Stimulated activated CD4-positive, alpha-beta T cell treated with anti-CD3 and anti-CD28 coated beads, Interleukin-1b, Interleukin-23, amount 100 ng/mL, for 48 hours (primary cell): ENCODE results near the gene CAMK2G.
"Not testable (repeated sequence)": the region's sequence is repeated elsewhere in the genome, so short reads cannot be mapped to it uniquely, and the experiment has no call there.

Experiments
- DNase-seq: peaks from one replicate; pipeline ENCODE4 v3.0.0-alpha.2; 2020

Gene CAMK2G

DNA sequence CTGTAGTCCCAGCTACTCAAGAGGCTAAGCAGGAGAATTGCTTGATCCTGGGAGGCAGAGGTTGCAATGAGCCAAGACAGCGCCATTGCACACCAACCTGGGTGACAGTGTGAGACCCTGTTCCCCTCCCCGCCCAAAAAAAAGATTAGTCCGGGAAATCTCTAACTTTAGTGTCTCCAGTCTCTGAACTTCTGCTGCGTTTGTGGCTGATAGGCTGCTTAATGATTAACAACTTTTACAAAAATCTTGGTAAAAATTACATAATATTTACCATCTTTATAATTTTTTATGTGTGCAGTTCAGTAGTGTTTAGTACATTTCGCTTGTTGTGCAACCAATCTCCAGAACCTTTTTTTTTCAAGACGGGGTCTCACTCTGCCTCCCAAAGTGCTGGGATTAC lies 26.9 kb upstream of the CAMK2G start:
- DNase-seq = no peak

DNA sequence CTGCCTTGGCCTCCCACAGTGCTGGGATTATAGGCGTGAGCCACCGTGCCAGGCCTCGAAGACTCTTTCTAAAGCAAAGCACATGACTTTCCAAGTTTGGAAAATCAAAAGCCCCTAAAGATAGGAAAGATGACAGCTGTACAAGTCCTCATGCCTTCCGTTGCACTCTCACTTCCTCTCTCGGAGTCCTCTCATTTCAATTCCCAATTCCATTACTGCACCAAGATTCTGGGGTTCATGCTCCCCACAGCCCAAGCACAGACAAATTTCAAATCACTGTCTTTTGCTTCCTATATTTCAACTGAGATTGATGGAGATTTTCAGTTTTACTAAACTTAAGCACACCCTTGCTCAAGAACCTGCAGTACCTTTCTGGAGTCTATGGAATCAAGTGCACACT lies 25.7 kb upstream of the CAMK2G start:
- DNase-seq = no peak

DNA sequence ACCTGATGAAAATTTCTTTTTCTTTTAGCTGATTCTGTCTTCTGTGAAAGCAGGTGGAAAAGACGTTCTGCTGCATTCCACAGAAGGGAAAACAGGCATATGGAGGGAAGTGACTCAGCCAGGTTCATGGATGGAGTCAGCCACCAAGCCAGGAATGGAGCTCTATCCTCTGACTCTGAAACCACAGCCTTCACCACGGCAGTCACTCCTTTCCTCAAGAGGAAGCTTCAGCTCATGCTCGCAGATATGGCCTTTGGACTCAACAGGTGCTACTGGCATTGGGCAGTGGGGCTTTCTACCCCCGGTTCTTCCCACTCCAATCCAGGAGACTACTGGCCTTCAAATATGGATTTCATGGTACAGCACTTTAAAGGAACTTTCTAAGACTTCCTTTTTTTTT lies 25.1 kb upstream of the CAMK2G start:
- DNase-seq = no peak

DNA sequence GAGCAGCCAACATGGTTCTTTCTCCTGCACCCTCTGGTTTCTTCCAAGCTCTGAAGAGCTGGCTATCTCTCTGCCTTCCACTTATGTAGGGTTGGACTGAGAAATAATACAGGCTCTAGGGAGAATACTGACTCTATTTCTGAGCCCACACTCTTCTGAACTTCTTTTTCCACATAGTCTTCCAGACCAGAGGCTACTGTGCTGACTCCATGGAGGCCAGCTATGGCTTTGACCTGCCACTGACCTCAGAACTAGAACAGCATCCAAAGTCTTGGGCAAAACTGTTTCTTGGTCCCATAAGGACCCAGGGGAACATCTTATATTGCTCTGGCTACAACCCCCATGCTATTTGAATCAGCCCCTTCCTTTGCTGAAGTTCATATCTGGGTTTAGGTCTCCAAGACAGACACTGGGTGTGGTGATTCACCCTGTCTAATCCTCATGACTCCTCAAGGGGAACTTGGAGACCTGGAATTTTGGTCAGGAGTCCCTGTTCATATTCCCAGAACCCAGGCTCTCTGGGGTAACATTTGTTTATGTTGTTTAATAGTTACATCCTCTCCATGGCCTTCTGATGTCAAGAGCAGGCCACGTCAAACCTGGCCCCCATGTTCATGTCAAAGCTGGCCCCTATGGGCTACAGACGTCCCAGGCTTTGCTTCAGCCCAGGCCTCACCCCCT lies 24.5 kb upstream of the CAMK2G start:
- no peak for DNase-seq

DNA sequence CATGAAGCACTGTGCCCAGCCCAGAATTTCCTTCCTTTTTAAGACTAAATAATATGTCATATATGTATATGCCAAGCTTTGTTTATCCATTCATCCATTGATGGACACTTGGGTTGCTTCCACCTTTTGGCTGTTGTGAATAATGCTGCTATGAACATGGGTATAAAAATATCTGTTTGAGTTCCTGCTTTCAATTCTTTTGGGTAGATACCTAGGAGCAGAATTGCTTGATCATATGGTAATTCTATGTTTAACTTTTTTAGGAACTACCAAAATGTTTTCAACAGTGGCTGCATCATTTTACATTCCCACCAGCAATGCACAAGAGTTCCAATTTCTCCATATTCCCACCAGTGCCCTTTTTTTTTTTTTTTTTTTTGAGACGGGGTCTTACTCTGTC lies 23.3 kb upstream of the CAMK2G start:
- no peak for DNase-seq

GRCh38 chr10:73895381-73895780 lies 21.0 kb upstream of the CAMK2G start:
- DNase-seq = not testable (repeated sequence)

- peak; percentile 14 for DNase-seq
These were observed 20.1 kb upstream of the CAMK2G start for GRCh38 chr10:73894245-73894971.

DNA sequence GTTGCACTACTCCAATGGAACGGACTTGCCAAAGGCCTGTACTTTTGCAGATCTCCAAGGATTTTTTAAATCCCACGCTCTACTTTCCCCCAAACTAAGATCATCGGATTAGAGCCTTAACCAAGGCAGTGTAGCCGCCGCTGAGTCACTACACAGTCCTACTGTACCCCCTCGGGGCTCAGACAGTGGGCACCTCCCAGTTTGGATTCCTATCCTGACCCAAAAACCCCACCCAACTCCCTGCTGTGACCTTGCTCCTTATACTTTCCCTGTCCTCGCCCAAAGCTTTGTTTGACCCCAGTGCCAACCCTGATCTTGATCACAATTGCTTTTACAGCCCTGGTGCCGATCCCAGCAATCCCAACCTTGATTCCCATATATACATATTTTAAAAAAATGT lies 19.1 kb upstream of the CAMK2G start:
- no peak for DNase-seq

GRCh38 chr10:73892310-73893030 lies 18.1 kb upstream of the CAMK2G start:
- no peak for DNase-seq

- DNase-seq = no peak
These were observed 17.2 kb upstream of the CAMK2G start for GRCh38 chr10:73891540-73891939.

- not testable (repeated sequence) for DNase-seq
These were observed 16.5 kb upstream of the CAMK2G start for GRCh38 chr10:73890830-73891229.

- no peak for DNase-seq
These were observed 15.9 kb upstream of the CAMK2G start for GRCh38 chr10:73890261-73890660.

GRCh38 chr10:73889416-73889815 lies 15.1 kb upstream of the CAMK2G start:
- DNase-seq = not testable (repeated sequence)

GRCh38 chr10:73889014-73889413 lies 14.7 kb upstream of the CAMK2G start:
- DNase-seq = peak; percentile 62

GRCh38 chr10:73888514-73888913 lies 14.2 kb upstream of the CAMK2G start:
- DNase-seq = no peak

DNA sequence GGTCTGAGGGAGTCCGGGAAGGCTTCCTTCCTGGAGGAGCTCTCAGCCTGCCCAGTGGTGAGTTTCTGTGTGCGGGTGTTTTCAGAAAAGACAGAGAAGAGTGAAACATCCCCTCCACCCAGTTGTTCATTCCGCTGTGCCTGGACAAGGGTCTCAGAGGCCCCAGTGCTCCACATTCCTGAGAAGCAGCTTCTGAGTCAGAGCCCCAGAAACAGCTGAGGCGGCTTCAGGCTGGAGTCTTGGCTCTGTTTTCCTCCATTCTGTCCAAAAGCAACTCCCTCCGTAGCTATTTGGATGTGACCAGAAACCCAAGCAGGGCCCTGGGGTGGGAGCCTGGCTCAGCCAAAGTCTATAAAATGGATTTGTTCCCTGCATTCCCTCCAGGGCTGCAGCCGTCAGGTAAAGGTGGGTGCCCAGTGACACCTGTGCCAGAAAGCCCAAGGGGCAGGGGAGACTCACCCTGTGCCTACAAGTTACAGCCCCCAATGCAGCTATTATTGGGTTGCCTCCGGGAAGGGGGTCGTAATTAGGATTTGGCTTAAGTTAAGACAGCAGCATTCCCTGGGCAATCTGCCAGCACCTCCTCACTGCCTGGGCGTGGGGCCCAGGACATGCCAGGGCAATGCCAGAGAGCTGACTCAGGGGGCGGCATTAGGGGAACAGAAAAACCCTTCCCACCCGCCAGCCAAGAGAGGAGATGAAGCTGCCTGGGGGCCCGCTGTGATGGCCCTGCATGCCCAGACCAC lies 13.1 kb upstream of the CAMK2G start:
- no peak for DNase-seq

GRCh38 chr10:73886661-73887293 lies 12.4 kb upstream of the CAMK2G start:
- DNase-seq = no peak

- peak; percentile 66 for DNase-seq
These were observed 11.8 kb upstream of the CAMK2G start for GRCh38 chr10:73886085-73886529.

DNA sequence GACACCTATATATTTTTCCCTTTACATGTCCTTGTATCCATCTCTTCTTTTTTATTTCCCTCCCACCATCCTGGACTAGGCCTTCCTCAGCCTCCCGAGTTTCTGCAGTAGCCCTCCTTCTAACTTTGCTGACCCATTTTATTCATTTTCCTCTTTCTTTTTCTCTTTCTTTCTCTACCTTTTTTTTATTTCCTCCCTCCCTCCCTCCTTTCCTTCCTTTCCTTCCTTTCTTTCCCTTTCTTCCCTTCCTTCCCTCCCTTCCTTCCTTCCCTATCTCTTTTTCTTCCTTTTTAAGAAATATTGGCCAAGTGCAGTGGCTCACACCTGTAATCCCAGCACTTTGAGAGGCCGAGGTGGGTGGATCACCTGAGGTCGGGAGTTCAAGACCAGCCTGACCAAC lies 9.7 kb upstream of the CAMK2G start:
- DNase-seq = no peak

DNA sequence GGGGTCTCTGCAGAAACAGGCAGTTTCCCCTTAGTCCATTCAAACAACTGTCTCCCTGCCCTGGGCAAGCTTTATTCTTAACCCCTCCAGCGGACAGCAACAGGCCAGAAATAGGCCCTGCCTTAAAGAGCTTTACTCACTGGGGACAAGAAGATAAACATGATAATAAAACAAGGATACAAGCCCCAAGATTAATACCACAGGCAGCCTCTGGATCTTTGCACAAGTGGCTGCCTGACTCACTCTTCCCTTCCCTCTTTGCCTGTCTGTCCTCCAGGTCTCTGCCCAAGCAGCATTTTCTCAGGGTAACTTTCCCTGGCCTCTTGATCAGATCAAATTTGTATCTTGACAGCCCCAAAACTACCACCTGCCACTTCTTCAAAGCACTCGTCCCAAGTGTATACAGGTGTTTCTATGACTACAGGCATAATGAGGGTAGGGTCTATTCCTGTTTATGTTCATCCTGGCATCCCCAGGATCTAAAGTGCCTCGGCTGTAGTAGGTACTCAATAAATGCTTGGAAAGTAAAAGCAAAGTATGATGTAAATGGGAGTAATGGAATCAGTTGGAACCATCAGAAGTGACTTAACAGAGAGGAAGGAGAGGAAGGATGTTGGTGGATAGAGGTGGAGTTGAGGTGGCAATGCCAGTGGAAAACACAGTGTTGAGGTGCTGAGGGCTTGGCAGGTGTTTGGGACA lies 7.0 kb upstream of the CAMK2G start:
- no peak for DNase-seq

- peak; percentile 94 for DNase-seq
These were observed 5.2 kb upstream of the CAMK2G start for GRCh38 chr10:73879296-73880173.
